Nephron progenitor cell (in vitro differentiated cells): ENCODE data around the gene STOML2.

ENCODE experiments used
- DNase-seq: peaks from one replicate; pipeline ENCODE4 v3.0.0; 2021
- H3K27ac Mint-ChIP-seq: 2 replicates; pipeline ENCODE4 v1.8.0; 2021; ENCODE audit warnings: mild to moderate bottlenecking, moderate library complexity, mixed read lengths
- H3K27me3 Mint-ChIP-seq: 2 replicates; pipeline ENCODE4 v1.8.0; 2021; ENCODE audit warnings: mild to moderate bottlenecking, low read depth, mixed read lengths; ENCODE audit not compliant: poor library complexity
- H3K36me3 Mint-ChIP-seq: 2 replicates; pipeline ENCODE4 v1.8.0; 2021; ENCODE audit warnings: low read depth, mixed read lengths
- H3K4me1 Mint-ChIP-seq: 2 replicates; pipeline ENCODE4 v1.8.0; 2021; ENCODE audit warnings: mixed read lengths
- H3K4me3 Mint-ChIP-seq: 2 replicates; pipeline ENCODE4 v1.8.0; 2021; ENCODE audit warnings: mild to moderate bottlenecking, moderate library complexity, mixed read lengths
- H3K9me3 Mint-ChIP-seq: 2 replicates; pipeline ENCODE4 v1.8.0; 2021; ENCODE audit warnings: mild to moderate bottlenecking, moderate library complexity, mixed read lengths
- TF ChIP-seq, protein P1 (sequence below): fragments of 200-600 bp; sonication (generic); IDR thresholded peaks from 2 replicates; pipeline ENCODE4 v1.5.0; 2021; ENCODE audit warnings: antibody characterized with exemption

The STOML2 gene

DNA sequence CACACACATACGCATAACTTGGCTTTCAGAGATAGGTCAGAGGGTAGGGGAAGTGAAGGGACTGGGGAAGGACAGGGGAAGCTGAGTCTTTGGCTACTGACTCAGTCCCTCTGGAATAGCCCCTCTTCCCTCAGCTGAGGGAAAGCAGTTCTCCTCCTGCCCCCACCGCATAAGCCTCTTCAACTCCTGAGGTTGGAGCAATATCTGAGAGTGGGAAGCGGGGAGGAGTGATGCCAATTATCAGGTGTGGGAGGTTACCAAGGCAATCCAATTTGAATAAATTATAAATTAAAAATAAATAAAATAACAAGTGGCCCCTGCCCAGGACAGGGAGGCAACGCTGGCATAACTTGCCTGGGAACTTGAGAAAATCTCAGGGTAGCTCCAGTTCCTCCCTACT, 1.7 kb upstream of the STOML2 start:
- Mint-ChIP-seq H3K4me1 (peaks cover 56% of the 10 kb centered on the region), H3K36me3 (peaks cover 41% of the 10 kb centered on the region), H3K4me3 (peak overlapping the region; percentile 98), H3K9me3 (no peaks in the 10 kb centered on the region), H3K27ac (peak overlapping the region; percentile 100), H3K27me3 (no peaks in the 10 kb centered on the region)
- DNase-seq: no peak
- TF ChIP-seq, protein P1, sequence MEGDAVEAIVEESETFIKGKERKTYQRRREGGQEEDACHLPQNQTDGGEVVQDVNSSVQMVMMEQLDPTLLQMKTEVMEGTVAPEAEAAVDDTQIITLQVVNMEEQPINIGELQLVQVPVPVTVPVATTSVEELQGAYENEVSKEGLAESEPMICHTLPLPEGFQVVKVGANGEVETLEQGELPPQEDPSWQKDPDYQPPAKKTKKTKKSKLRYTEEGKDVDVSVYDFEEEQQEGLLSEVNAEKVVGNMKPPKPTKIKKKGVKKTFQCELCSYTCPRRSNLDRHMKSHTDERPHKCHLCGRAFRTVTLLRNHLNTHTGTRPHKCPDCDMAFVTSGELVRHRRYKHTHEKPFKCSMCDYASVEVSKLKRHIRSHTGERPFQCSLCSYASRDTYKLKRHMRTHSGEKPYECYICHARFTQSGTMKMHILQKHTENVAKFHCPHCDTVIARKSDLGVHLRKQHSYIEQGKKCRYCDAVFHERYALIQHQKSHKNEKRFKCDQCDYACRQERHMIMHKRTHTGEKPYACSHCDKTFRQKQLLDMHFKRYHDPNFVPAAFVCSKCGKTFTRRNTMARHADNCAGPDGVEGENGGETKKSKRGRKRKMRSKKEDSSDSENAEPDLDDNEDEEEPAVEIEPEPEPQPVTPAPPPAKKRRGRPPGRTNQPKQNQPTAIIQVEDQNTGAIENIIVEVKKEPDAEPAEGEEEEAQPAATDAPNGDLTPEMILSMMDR: no peak

DNA sequence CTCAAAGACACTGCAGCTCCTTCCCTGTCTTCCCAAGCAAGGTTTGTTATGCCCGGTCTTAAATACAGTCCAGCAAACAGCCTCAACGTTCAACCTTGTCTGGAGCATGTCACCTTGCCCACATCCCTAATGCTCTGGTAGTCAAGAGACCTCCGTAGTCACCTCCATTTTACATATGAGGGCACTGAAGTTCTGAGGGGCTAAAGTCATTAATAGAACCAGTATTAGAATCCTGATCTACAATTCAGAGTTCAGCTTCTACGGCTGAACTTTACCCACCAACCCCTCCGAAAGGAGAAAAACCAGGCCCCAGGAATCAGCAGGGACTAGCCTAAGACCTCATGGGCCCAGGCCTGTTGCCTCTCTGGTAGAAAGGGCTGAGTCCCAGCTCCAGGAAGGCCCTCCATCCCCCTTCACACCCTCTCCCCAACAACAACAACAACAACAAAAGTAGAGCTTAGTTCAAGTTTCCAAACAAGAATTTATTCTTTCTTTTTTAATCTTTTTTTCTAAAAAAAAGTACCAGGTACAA, 795 bp upstream of the STOML2 start:
- H3K9me3 Mint-ChIP-seq: no peaks in the 10 kb centered on the region

DNA sequence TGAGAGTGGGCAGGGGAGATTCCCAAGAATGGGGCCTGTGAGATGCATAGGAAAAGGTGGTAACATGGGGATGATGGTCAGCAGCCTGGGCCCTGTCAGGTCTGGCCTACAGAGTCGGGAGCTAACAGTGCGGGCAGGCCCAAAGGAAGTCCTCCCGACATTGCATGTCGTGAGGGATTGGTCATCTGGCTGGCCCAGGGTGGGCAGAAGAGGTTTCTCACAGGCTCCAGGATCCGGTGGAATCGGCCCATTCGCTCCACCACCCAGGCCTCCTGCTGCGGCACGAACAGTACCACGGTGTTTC, 514 bp downstream of the STOML2 start:
- Mint-ChIP-seq H3K4me1 (peaks cover 45% of the 10 kb centered on the region), H3K36me3 (peaks cover 44% of the 10 kb centered on the region), H3K27me3 (no peaks in the 10 kb centered on the region), H3K27ac (peak overlapping the region; percentile 100), H3K9me3 (no peaks in the 10 kb centered on the region), H3K4me3 (peak overlapping the region; percentile 98)
- TF ChIP-seq, protein P1: no peak
- DNase-seq: no peak

More for the DNA sequence above, 795 bp upstream of the STOML2 start:
- Mint-ChIP-seq H3K4me1 (peaks cover 47% of the 10 kb centered on the region), H3K27me3 (no peaks in the 10 kb centered on the region), H3K27ac (peak overlapping the region; percentile 100), H3K36me3 (peaks cover 44% of the 10 kb centered on the region), H3K4me3 (peak overlapping the region; percentile 98)
- DNase-seq: no peak
- TF ChIP-seq, protein P1: no peak

DNA sequence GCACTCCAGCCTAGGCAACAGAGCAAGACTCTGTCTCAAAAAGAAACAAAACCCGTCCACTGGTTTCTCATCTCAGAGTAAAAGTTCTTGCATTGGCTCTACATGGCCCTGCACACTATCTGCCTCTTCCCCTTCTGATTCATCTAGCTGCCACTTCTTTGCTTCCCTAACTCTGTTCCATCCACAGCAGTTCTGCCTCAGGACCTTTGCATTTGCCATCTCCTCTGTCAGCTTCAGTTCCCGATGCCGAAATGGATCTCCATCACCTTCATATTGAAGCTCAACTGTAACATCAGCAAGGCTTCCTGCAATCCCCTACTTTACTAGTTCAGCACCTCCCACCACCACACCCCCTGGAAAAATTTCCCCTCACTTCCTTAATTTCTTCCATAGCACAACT, 5.4 kb downstream of the STOML2 start:
- no peaks in the 10 kb centered on the region for H3K9me3 Mint-ChIP-seq
- H3K4me1 Mint-ChIP-seq: peaks cover 34% of the 10 kb centered on the region
- H3K4me3 Mint-ChIP-seq: peak overlapping the region; percentile 60
- H3K27me3 Mint-ChIP-seq: no peaks in the 10 kb centered on the region
- H3K27ac Mint-ChIP-seq: no peak overlapping the region
- DNase-seq: no peak
- peaks cover 23% of the 10 kb centered on the region for H3K36me3 Mint-ChIP-seq
- TF ChIP-seq, protein P1: no peak

DNA sequence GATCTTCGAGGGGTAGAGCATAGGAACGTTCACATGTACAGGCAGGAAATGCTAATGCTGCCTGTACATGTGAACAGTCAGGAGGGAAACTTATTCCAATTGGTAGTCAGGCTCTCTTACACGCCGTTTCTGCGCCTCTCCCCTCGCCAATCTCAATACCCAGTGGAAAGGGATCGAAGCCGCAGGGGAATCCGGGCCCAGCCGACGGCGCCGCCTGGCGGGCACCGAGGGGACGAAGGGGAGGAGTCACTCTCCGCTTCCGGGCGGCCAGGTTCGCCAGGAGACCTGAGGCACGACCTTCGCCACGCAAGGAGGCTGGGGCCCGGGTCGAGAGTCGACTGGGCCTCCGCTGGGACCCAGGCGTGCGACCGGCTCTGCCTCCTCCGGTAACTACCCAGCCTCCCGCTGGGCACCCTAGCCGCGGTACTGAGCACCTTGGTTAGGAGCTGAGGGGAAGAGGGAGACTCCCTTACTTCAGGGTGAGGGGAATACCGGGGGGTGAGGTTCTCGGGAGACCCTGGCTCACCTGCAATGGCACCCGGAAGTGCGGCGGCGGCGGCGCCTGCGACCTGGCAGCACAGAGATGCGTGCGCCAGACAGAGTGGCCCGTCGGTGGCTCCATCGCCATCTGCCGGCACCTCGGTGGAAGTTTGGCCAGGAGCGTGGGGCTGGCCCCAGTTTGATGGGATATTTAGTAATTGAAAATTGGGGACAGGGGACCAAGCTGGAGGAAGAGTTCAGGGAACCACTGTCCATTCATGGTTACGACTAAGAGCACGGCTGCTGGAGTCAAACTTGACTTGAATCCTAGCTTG, 6.7 kb downstream of the STOML2 start, which contains the start of gene PIGO:
PIGO (minus strand) TSS at position 557 of the 815 bp plus-strand sequence. CDS start 1,026 bp downstream, outside the sequence.
- peaks cover 31% of the 10 kb centered on the region for H3K36me3 Mint-ChIP-seq
- H3K4me1 Mint-ChIP-seq: peaks cover 22% of the 10 kb centered on the region
- H3K4me3 Mint-ChIP-seq: peak within 1 kb of the TSS; percentile 86
- peak within 1 kb of the TSS; percentile 92 for H3K27ac Mint-ChIP-seq
- no peaks in the 10 kb centered on the region for H3K27me3 Mint-ChIP-seq
- peak; percentile 89 for DNase-seq
- H3K9me3 Mint-ChIP-seq: no peaks in the 10 kb centered on the region
- TF ChIP-seq, protein P1: peak; percentile 79
